ENCODE results near the gene KCNQ2. TPM values are rescaled to one million over a fixed set of nuclear protein-coding genes. Genes with fewer than 3 reads are reported as not detected.

KCNQ2 gene
- total RNA-seq, 2 experiments from 2014 or later = 0.10 to 0.12 TPM

DNA sequence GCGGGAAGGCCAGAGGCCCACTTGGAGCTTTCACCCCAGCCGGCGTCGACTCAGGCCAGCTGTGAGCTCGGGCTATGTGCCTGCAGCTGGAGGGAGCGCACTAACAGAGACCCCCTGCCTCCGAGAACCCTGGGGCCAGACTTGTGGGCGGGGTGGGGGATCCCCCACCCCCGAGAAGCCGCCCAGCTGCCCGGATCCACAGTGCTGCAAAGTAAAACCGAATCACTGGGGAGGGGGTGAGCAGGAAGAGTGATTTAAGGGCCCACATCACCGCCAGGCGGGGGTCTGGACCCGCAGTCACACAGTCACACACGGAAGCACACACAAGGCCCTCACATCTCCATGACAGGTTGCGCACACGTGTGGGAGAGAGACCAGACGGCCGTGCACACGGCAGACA is 48.7 kb downstream of the KCNQ2 start:
- Mint-ChIP-seq H3K27ac (no peak overlapping the region), H3K4me1 (no peaks in the 10 kb centered on the region), H3K27me3 (no peaks in the 10 kb centered on the region), H3K36me3 (ENCODE audit: low read depth) (no peaks in the 10 kb centered on the region), H3K4me3 (no peak overlapping the region), H3K9me3 (no peaks in the 10 kb centered on the region)
- DNase-seq = no peak
- ChIA-PET CTCF (no interaction called here), POLR2A (no interaction called here)

DNA sequence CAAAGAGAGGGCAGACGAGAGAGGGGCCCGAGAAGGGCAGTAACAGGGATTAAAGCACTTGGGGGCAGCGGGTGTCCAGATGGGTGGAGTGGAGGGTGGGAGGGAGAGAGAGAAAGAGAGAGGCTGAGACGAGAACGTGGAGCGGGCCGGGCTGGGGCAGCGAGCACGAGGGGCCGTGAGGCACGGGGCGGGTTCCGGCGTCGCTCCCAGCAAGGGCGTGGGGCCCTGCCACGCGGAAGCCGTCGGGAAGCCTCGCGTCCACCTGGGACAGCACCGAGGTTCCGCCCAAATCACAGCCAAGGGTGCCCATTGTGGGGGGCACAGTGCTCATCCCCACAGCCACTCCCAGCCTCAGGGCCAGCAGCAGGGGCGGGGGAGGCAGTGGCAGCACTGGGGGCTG is 49.8 kb downstream of the KCNQ2 start:
- no peaks in the 10 kb centered on the region for H3K9me3 Mint-ChIP-seq
- POLR2A ChIA-PET = interaction anchor here (0.7 kb wide), 1 partner anchor 128 kb away, joined by 3 read pairs; no protein-coding TSS in a partner anchor

DNA sequence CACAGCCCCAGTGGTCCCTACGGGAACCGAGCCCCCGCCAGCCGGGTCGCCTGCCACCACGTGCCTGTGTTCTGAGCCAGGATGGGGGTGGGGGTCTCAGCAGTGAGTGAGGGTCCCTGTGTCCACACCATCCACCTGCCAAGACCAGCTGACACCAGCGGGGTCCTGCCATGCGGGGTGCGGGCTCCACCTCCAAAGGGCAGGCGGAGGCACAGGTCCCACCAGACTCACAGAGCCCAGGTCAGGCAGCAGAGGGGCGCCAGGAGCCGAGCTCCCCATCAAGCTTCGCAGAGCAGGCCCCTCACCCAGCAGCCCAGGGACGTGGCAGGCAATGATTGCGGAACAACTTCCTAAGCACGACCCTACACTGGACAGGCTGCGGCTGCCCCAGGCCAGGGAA is 50.5 kb downstream of the KCNQ2 start:
- Mint-ChIP-seq H3K9me3 (no peaks in the 10 kb centered on the region), H3K4me1 (no peaks in the 10 kb centered on the region), H3K36me3 (ENCODE audit: low read depth) (no peaks in the 10 kb centered on the region), H3K27me3 (no peaks in the 10 kb centered on the region), H3K4me3 (no peak overlapping the region), H3K27ac (no peak overlapping the region)
- ChIA-PET CTCF (no interaction called here), POLR2A (no interaction called here)
- DNase-seq = no peak

More for the DNA sequence above, 49.8 kb downstream of the KCNQ2 start:
- Mint-ChIP-seq H3K4me3 (no peak overlapping the region), H3K4me1 (no peaks in the 10 kb centered on the region), H3K27me3 (no peaks in the 10 kb centered on the region), H3K27ac (no peak overlapping the region), H3K36me3 (ENCODE audit: low read depth) (no peaks in the 10 kb centered on the region)
- DNase-seq = no peak
- CTCF ChIA-PET = no interaction called here

DNA sequence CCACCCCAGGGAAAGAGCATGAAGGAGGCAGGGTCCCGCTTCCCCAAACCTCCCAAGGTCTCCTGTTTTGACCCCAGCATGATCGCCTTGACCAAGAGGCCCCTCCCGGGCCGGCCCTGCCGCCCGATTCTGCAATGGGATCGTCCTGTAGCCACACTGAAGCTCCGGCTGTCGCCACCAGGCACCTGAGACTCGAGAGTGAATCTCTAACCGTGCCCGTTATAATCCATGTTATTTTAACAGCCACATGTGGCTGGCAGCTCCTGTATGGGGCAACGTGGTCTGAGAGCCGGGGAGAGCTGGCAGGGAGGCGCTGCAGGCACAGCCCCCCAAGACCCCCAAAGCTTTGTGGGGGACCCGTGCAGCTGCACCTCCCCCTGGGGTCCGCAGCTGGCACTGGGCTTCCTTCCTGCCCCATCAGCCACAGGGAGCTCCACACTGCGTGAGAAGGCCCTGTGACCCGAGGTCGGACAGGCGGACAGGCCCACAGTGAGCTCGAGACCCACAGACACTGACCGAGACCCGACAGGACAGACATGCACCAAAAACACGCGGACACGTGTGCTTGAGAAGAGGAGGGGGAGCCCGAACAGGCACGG is 51.3 kb downstream of the KCNQ2 start:
- ChIA-PET POLR2A (no interaction called here), CTCF (no interaction called here)
- Mint-ChIP-seq H3K27ac (no peak overlapping the region), H3K9me3 (no peaks in the 10 kb centered on the region), H3K4me3 (no peak overlapping the region), H3K27me3 (no peaks in the 10 kb centered on the region), H3K36me3 (ENCODE audit: low read depth) (no peaks in the 10 kb centered on the region), H3K4me1 (no peaks in the 10 kb centered on the region)
- no peak for DNase-seq

DNA sequence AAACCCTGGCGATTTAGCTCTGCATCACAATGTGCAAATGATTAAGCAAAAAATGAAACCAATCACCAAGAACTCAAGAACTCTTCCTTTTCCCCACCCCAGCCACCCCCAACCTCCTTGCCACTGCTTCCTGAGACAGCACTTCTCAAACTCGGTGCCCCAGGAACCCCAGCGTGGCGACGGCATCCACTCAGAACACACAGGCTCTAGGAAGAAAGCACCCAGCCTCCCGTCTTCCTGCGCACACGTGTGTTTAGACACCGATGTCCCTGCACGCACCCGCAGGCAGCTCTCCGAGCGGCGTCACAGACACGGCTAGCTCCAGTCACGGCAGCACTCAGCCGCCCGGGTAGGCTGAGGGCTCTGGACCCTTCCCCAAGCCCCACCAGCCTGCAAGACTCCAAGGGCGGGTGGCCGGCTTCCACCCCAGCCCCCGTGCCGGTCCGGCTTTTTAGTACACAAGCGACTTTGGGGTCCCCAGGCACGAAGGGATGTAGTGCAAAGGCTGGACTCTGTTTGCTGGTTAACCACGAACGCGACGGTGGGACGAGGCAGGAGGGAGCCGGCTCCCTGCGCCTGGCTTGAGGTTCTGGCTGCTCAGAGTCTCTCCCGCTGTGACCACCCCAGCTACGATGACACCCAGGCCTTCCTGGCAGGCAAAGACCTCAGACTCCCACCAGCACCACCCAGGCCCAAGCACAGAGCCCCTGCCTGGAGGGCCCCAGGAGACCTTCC is 51.9 kb downstream of the KCNQ2 start:
- no peaks in the 10 kb centered on the region for H3K4me1 Mint-ChIP-seq
- no peaks in the 10 kb centered on the region for H3K9me3 Mint-ChIP-seq
- no peaks in the 10 kb centered on the region for H3K27me3 Mint-ChIP-seq
- ChIA-PET CTCF (no interaction called here), POLR2A (no interaction called here)
- H3K36me3 Mint-ChIP-seq (ENCODE audit: low read depth) = no peaks in the 10 kb centered on the region
- H3K27ac Mint-ChIP-seq = no peak overlapping the region
- H3K4me3 Mint-ChIP-seq = no peak overlapping the region
- no peak for DNase-seq

DNA sequence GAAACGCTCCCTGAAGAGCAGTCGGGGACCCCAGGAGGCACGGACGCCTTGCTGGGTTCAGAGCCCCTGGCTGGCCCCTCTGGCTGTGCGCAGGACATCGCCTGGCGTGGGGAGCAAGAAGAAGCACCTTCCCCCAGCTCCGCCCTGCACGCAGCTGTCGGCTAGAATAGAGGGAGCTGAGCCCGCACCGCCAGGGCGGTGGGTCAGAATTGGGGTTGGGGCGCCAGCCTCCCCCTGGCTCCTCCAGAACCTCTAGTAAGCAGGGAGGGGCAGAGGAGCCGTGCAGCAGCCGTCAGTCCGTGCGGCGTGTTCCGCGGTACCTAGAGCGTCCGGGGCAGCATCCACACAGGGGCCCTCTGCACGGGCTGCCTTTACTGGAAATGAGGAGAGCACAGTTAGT is 53.2 kb downstream of the KCNQ2 start:
- no peaks in the 10 kb centered on the region for H3K36me3 Mint-ChIP-seq (ENCODE audit: low read depth)
- ChIA-PET CTCF (no interaction called here), POLR2A (no interaction called here)
- no peaks in the 10 kb centered on the region for H3K27me3 Mint-ChIP-seq
- no peak overlapping the region for H3K27ac Mint-ChIP-seq
- no peak for DNase-seq
- no peaks in the 10 kb centered on the region for H3K4me1 Mint-ChIP-seq
- H3K9me3 Mint-ChIP-seq = no peaks in the 10 kb centered on the region
- no peak overlapping the region for H3K4me3 Mint-ChIP-seq

DNA sequence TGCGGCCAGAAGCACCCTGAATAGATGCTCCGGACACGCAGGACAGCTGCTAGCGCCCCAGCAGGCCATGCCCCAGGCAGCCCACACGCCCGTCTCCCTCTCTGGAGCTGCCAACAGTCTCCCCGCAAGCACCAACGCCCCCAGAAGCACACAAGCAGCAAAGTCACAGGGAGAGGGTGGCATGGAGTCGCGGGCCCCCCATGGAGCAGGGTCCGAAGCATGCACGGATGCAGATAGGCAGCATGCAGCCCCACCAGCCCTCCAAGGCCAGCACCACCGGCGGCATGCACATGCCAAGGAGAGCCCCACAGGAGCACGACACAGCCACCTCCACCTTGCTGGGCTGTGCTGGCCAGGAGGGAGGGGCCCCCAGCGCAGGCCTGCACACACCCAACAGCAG is 53.8 kb downstream of the KCNQ2 start:
- DNase-seq = no peak
- Mint-ChIP-seq H3K4me3 (no peak overlapping the region), H3K36me3 (ENCODE audit: low read depth) (no peaks in the 10 kb centered on the region), H3K9me3 (no peaks in the 10 kb centered on the region), H3K27me3 (no peaks in the 10 kb centered on the region), H3K4me1 (no peaks in the 10 kb centered on the region), H3K27ac (no peak overlapping the region)
- ChIA-PET CTCF (no interaction called here), POLR2A (no interaction called here)

DNA sequence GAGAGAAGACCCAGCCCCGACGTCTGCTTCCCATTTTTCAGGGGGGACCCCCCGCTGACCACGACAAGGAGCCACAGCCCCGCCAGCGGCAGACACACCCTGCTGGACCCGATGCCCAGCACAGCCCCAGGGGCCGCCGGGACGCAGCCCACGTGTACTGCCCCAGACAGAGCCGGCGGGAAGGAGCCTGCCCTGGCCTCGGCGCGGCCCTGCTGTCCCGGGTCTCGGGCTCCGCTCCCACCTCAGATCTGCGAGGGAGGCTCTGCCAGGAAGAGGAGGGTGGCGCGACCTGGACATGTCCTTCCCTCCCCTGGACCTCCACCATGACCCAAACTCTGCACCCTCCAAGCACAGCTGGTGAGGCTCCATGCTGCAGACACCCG is 54.7 kb downstream of the KCNQ2 start:
- Mint-ChIP-seq H3K27me3 (no peaks in the 10 kb centered on the region), H3K4me1 (no peaks in the 10 kb centered on the region), H3K4me3 (no peak overlapping the region), H3K36me3 (ENCODE audit: low read depth) (no peaks in the 10 kb centered on the region), H3K9me3 (no peaks in the 10 kb centered on the region), H3K27ac (no peak overlapping the region)
- no peak for DNase-seq
- ChIA-PET POLR2A (no interaction called here), CTCF (no interaction called here)

DNA sequence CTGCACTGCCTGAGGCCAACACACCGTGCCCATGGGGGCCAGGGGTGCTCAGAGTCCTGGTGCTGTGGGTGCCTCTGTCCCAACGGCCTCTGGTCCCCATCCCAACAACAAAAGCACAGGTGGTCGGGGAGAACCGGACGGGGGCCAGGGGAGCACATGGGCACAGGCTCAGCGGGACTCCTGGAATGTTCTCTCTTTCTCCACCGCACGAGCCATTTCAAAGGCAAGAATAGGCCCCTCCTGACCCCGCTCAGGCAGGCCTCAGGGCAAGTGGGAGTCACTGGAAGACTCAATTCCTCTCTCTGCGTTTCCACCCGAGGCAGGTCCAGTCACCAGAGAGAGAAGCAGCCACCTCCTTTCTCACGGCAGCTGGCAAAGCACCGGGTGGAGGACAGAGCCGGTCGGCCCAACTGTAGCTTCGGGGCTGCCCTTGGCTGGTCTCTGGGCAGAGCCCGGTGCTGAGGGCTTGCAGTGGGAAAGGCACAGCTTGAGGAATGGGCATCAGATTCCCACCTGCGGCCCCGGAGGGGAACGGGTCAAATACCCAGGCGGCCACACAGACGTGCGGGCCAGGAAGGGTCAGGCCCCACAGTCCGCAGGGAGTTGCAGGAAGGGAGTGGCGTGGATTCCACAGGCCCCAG is 55.2 kb downstream of the KCNQ2 start:
- POLR2A ChIA-PET = no interaction called here
- Mint-ChIP-seq H3K27ac (no peak overlapping the region), H3K27me3 (no peaks in the 10 kb centered on the region), H3K4me3 (no peak overlapping the region), H3K9me3 (no peaks in the 10 kb centered on the region), H3K4me1 (peaks cover under 1% of the 10 kb centered on the region), H3K36me3 (ENCODE audit: low read depth) (no peaks in the 10 kb centered on the region)
- CTCF ChIA-PET = no interaction called here
- no peak for DNase-seq

DNA sequence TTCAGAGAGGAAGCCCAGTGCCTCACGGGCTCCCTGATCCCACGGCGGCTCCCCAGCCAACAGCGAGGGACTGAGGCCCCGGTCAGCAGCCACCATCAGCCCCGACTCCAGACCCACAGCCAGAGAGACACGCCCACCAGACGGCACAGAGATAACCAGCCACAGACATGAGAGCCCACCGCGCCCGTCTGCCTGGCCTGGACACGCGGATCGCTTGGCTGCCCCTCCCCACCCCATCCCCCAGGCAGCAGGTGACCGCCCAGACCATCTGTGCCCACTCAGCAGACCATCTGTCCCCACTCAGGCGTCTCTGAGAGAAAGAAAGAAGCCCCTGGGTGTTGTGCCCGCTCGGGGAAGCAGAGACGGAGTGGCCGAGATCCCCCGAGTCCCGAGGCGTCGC is 55.8 kb downstream of the KCNQ2 start:
- ChIA-PET POLR2A (no interaction called here), CTCF (no interaction called here)
- H3K27ac Mint-ChIP-seq = no peak overlapping the region
- peaks cover 6% of the 10 kb centered on the region for H3K4me1 Mint-ChIP-seq
- H3K27me3 Mint-ChIP-seq = no peaks in the 10 kb centered on the region
- H3K9me3 Mint-ChIP-seq = no peaks in the 10 kb centered on the region
- H3K4me3 Mint-ChIP-seq = no peak overlapping the region
- no peak for DNase-seq
- H3K36me3 Mint-ChIP-seq (ENCODE audit: low read depth) = no peaks in the 10 kb centered on the region

DNA sequence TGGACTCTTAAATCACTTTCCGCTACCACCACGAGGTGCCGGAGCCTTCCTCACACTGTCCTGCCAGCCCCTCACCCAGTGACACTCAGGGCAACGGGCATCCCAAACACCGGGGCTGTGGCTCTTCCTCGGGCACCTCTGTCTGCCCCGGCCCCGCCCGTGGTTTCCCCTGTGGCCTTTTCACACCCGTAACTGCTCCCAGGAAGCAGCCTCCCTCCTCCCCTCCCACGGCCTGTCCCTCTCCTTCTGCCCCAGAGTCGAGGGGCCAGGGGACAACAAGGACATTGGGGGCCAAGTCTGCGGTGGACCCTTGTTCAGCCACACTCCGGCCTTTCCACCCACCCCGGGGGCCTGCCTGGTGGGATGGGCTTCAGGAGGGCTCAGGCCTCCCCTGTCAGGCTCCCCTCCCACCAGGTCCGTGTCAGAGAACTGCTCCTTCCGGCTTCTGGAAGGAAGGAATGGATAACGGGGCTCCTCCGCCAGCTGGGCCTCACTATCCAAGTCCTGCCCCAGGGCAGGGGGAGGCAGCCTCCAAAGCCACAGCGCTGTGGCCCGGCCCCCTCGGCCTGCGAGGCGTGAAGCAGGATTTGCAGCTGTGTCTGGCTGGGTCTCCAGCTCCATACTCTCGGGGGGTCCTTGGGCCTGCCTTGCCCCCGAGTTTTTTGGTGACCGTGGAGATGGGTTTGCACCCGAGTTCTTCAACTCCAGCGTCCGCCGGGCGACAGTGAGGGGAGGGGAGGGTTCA is 56.6 kb downstream of the KCNQ2 start:
- no peak for DNase-seq
- ChIA-PET POLR2A (no interaction called here), CTCF (no interaction called here)
- no peaks in the 10 kb centered on the region for H3K27me3 Mint-ChIP-seq
- no peaks in the 10 kb centered on the region for H3K9me3 Mint-ChIP-seq
- H3K4me3 Mint-ChIP-seq = no peak overlapping the region
- H3K27ac Mint-ChIP-seq = no peak overlapping the region
- no peaks in the 10 kb centered on the region for H3K36me3 Mint-ChIP-seq (ENCODE audit: low read depth)
- peaks cover 10% of the 10 kb centered on the region for H3K4me1 Mint-ChIP-seq

DNA sequence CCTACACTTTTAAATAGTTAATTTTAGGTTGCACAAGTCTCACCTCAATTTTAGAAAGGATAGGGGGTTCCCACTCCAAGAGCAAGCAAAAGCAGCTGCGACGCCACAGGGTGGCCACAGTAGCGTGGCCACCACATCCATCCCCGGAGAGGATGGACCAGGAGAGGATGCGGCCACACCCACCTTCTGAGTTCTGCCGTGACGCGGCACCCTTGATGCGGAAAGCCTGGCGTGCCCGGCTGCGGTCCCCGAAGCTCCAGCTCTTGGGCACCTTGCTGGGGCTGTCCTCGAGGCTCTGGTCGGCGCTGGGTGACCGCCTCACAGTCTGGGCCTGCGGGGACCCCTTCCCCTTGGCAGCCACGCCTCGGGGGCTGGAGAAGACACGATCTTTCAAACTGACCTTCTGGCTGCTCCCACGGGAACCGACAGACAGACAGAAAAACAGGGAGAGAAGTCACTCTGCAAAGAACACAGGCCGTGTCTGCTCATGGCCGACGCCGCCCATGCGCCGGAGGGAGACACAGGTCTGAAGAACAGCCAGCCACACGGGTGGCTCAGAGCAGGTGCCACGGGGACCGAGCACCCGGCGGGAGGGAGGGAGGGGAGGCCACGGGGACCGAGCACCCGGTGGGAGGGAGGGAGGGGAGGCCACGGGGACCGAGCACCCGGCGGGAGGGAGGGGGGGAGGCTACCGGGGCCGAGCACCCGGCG is 57.6 kb downstream of the KCNQ2 start:
- ChIA-PET POLR2A (no interaction called here), CTCF (no interaction called here)
- Mint-ChIP-seq H3K27me3 (no peaks in the 10 kb centered on the region), H3K27ac (no peak overlapping the region), H3K36me3 (ENCODE audit: low read depth) (no peaks in the 10 kb centered on the region), H3K9me3 (no peaks in the 10 kb centered on the region), H3K4me1 (peaks cover 10% of the 10 kb centered on the region), H3K4me3 (no peak overlapping the region)
- no peak for DNase-seq

All from activated CD4-positive, alpha-beta T cell treated with anti-CD3 and anti-CD28 coated beads, Interleukin-2, amount 10 ng/mL, durations not matched to agents 7 days and 5 days (primary cell).